Liver (tissue), 9 donors: Measurements from ENCODE around the gene IFT57. TPM values are rescaled to one million over a fixed set of nuclear protein-coding genes. Genes with fewer than 3 reads are reported as not detected.

Experiments
- DNase-seq: peaks from one replicate; pipeline ENCODE4 v3.0.0-alpha.2; 2017; ENCODE audit warnings: low spot score
- H3K27ac ChIP-seq, 2 donors: one replicate each; pipeline ENCODE4 v1.7.0; 2013; ENCODE audit warnings: inconsistent platforms in 2 of 2, low read length in 2 of 2, control low read depth in 1 of 2, low read depth in 1 of 2, mild to moderate bottlenecking in 1 of 2
- H3K27me3 ChIP-seq, 4 donors: one replicate each; pipeline versions ENCODE4 v1.6.1 to v1.7.0; 2013; ENCODE audit warnings: low read length in 3 of 4, inconsistent platforms in 1 of 4, mild to moderate bottlenecking in 1 of 4, moderate library complexity in 1 of 4; ENCODE audit not compliant: control insufficient read depth in 4 of 4, insufficient read depth in 4 of 4
- H3K36me3 ChIP-seq, 4 donors: one replicate each; pipeline versions ENCODE4 v1.6.1 to v1.7.0; 2013; ENCODE audit warnings: low read length in 3 of 4, mild to moderate bottlenecking in 3 of 4, low read depth in 1 of 4, moderate library complexity in 1 of 4; ENCODE audit not compliant: control insufficient read depth in 4 of 4, insufficient read depth in 3 of 4
- H3K4me1 ChIP-seq, 4 donors: one replicate each; pipeline versions ENCODE4 v1.6.1 to v1.7.0; 2013; ENCODE audit warnings: low read length in 3 of 4, mild to moderate bottlenecking in 3 of 4, moderate library complexity in 1 of 4; ENCODE audit not compliant: control insufficient read depth in 4 of 4, insufficient read depth in 4 of 4
- H3K4me3 ChIP-seq, 3 donors: one replicate each; pipeline versions ENCODE4 v1.6.1 to v1.7.0; 2013; ENCODE audit warnings: low read length in 3 of 3, control low read depth in 1 of 3, low read depth in 1 of 3, mild to moderate bottlenecking in 1 of 3
- H3K9ac ChIP-seq, 2 donors: one replicate each; pipeline ENCODE4 v1.7.0; 2013; ENCODE audit warnings: low read length in 2 of 2, mild to moderate bottlenecking in 2 of 2, moderate library complexity in 2 of 2, control low read depth in 1 of 2, low read depth in 1 of 2
- H3K9me3 ChIP-seq, 4 donors: one replicate each; pipeline versions ENCODE4 v1.6.1 to v1.7.0; 2013; ENCODE audit warnings: low read length in 3 of 4; ENCODE audit not compliant: control insufficient read depth in 4 of 4
- FOXA1 ChIP-seq: IDR thresholded peaks from 2 replicates; pipeline ENCODE4 v1.6.1; 2016; ENCODE audit warnings: antibody characterized with exemption
- FOXA2 ChIP-seq: IDR thresholded peaks from 2 replicates; pipeline ENCODE4 v1.6.1; 2016; ENCODE audit warnings: antibody characterized with exemption
- HNF4A ChIP-seq, 2 donors: conservative IDR thresholded peaks; 2 replicates each; pipeline ENCODE4 v1.6.1; 2016; ENCODE audit warnings: antibody characterized with exemption in 2 of 2, mild to moderate bottlenecking in 2 of 2
- HNF4G ChIP-seq: IDR thresholded peaks from 2 replicates; pipeline ENCODE4 v1.6.1; 2016; ENCODE audit warnings: antibody characterized with exemption
- JUND ChIP-seq, 2 donors: IDR thresholded peaks; 2 replicates each; pipeline ENCODE4 v1.6.1; 2016; ENCODE audit warnings: antibody characterized with exemption in 2 of 2
- MAX ChIP-seq: IDR thresholded peaks from 2 replicates; pipeline ENCODE4 v1.6.1; 2016; ENCODE audit warnings: antibody characterized with exemption
- RAD21 ChIP-seq, 2 donors: IDR thresholded peaks; 2 replicates each; pipeline ENCODE4 v1.6.1; 2016; ENCODE audit warnings: antibody characterized with exemption in 2 of 2, mild to moderate bottlenecking in 2 of 2
- REST ChIP-seq: IDR thresholded peaks from 2 replicates; pipeline ENCODE4 v1.6.1; 2016; ENCODE audit warnings: antibody characterized with exemption, mild to moderate bottlenecking
- SP1 ChIP-seq: IDR thresholded peaks from 2 replicates; pipeline ENCODE4 v1.6.1; 2018; ENCODE audit warnings: antibody characterized with exemption, mild to moderate bottlenecking
- TAF1 ChIP-seq: conservative IDR thresholded peaks from 2 replicates; pipeline ENCODE4 v1.6.1; 2016; ENCODE audit warnings: antibody characterized with exemption, mild to moderate bottlenecking
- YY1 ChIP-seq: IDR thresholded peaks from 2 replicates; pipeline ENCODE4 v1.6.1; 2016; ENCODE audit warnings: antibody characterized with exemption, mild to moderate bottlenecking
- WGBS: extraction: QIAGEN DNeasy Blood & Tissue Kit; methylation state at CpG from one replicate; pipeline ENCODE4 v1.1.7; 2013; 5-methylcytosine and 5-hydroxymethylcytosine counted together
- polyA plus RNA-seq, 2 donors: library from polyadenylated mRNA; stranded (reverse) in 1 of 2; unstranded in 1 of 2; fragments of 200-250 nt in 1 of 2; fragments of >200 nt in 1 of 2; fragmentation: Nextera tagmentation in 1 of 2; extraction: Ambion mirVana in 1 of 2; gene quantifications; one replicate each; pipeline versions ENCODE4 v1.2.1 to v1.2.3, GENCODE V29; 2013 to 2015
- total RNA-seq, 2 donors: library from RNA; depleted of rRNA; stranded (reverse); fragments of >200 nt; gene quantifications; one replicate each; pipeline ENCODE4 v1.2.3, GENCODE V29; 2014
- TF ChIP-seq, protein P1 (sequence below): fragments of 150-350 bp; IDR thresholded peaks from 2 replicates; pipeline ENCODE4 v1.5.1; 2017; ENCODE audit warnings: improper control_type of control experiment, low read depth, low read length; ENCODE audit not compliant: missing input control
- TF ChIP-seq, protein P2 (sequence below): IDR thresholded peaks from 2 replicates; pipeline ENCODE4 v1.6.1; 2016; ENCODE audit warnings: antibody characterized with exemption
- TF ChIP-seq, protein P3 (sequence below): IDR thresholded peaks from 2 replicates; pipeline ENCODE4 v1.6.1; 2016; ENCODE audit warnings: antibody characterized with exemption
- donor health status: healthy.
- donor health status: healthy.
- donor health status: healthy.
- donor health status: healthy.
- donor health status: healthy.

IFT57 gene
- total RNA-seq (1 to 10 TPM; 5.9 to 9.2 TPM), polyA plus RNA-seq (1 to 10 TPM; 5.2 to 8.8 TPM)

DNA sequence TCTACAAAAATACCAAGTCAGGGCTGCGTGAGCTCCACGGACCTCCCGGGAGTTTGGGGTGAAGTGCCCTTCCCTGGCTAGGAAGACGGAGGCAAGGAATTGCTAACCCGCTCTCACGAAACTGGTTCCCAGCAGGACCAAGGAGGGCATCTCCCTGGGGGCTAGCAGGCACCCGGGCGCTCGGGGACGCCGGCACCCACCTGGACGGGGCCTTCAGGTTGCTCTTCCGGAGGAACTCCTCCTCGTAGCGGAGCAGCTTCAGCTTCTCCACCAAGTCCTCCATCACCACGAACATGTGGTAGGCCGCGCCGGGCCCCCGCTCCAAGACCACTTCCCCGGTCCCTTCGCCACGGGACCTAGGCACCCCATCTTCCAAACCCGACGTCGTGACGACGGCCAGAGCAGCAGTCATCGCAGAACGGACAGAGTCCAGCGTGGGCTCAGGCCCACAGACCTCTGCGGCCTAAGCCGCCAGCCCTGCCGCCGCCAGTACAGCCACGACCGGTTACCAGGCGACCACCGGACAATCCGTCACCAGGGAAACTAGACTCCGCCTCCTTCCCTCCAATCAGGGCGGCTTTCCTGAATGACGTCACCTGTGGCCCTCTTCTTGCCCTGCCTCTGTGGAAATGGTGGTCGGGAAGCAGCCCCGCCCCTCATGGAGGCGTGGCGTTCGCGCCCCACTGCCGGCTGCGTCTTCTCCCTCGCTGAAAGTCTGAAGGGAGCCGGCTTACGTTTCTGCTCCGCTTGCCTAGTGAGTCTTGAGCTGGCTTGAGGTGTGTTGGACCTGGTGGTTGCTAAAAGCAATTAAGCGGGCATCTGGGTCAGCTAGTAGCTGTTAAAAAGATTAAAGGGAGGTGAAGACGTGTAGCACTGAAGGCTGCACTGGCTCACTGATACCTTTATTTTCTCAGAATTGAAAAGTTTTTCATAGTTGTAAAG lies at the start of gene IFT57:
Gene IFT57 (minus strand): TSS at position 514 of the 942 bp plus-strand sequence. CDS start 102 bp downstream, at position 412.
- peak; percentile 96 for DNase-seq
- H3K4me1 ChIP-seq: peaks cover 0 to 14% (median 6%) of the 10 kb centered on the region in 4 donors
- no peaks in the 10 kb centered on the region for H3K36me3 ChIP-seq
- peak within 1 kb of the TSS; percentile 30 to 90 for H3K9ac ChIP-seq
- H3K27me3 ChIP-seq: no peaks in the 10 kb centered on the region
- H3K27ac ChIP-seq: peak within 1 kb of the TSS; percentile 35 to 65
- TF ChIP-seq FOXA1: peak; percentile 6
- peak; percentile 18 for TF ChIP-seq REST
- TF ChIP-seq, protein P1, sequence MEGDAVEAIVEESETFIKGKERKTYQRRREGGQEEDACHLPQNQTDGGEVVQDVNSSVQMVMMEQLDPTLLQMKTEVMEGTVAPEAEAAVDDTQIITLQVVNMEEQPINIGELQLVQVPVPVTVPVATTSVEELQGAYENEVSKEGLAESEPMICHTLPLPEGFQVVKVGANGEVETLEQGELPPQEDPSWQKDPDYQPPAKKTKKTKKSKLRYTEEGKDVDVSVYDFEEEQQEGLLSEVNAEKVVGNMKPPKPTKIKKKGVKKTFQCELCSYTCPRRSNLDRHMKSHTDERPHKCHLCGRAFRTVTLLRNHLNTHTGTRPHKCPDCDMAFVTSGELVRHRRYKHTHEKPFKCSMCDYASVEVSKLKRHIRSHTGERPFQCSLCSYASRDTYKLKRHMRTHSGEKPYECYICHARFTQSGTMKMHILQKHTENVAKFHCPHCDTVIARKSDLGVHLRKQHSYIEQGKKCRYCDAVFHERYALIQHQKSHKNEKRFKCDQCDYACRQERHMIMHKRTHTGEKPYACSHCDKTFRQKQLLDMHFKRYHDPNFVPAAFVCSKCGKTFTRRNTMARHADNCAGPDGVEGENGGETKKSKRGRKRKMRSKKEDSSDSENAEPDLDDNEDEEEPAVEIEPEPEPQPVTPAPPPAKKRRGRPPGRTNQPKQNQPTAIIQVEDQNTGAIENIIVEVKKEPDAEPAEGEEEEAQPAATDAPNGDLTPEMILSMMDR: no peak
- peak; percentile 56 for TF ChIP-seq SP1
- peak; percentile 96 for TF ChIP-seq YY1
- no peak for TF ChIP-seq HNF4A (conservative IDR thresholded peaks at IDR 0.05)
- TF ChIP-seq HNF4G: no peak
- no peak for TF ChIP-seq TAF1
- TF ChIP-seq, protein P2, sequence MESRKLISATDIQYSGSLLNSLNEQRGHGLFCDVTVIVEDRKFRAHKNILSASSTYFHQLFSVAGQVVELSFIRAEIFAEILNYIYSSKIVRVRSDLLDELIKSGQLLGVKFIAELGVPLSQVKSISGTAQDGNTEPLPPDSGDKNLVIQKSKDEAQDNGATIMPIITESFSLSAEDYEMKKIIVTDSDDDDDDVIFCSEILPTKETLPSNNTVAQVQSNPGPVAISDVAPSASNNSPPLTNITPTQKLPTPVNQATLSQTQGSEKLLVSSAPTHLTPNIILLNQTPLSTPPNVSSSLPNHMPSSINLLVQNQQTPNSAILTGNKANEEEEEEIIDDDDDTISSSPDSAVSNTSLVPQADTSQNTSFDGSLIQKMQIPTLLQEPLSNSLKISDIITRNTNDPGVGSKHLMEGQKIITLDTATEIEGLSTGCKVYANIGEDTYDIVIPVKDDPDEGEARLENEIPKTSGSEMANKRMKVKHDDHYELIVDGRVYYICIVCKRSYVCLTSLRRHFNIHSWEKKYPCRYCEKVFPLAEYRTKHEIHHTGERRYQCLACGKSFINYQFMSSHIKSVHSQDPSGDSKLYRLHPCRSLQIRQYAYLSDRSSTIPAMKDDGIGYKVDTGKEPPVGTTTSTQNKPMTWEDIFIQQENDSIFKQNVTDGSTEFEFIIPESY: no peak
- no peak for TF ChIP-seq FOXA2
- TF ChIP-seq JUND (IDR thresholded peaks at IDR 0.05): peak; percentile 67 to 68
- peak; percentile 39 to 64 for TF ChIP-seq RAD21 (IDR thresholded peaks at IDR 0.05)
- TF ChIP-seq, protein P3, sequence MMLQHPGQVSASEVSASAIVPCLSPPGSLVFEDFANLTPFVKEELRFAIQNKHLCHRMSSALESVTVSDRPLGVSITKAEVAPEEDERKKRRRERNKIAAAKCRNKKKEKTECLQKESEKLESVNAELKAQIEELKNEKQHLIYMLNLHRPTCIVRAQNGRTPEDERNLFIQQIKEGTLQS: no peak
- peak; percentile 39 for TF ChIP-seq MAX
- WGBS: under 1% methylated on average over 57 of the region's 57 CpGs
- H3K4me3 ChIP-seq: peak within 1 kb of the TSS; percentile 74 to 91 (median 78)
- H3K9me3 ChIP-seq: no peaks in the 10 kb centered on the region
